ENCODE data around the gene SLC9A6. TPM values are rescaled to one million over a fixed set of nuclear protein-coding genes. Genes with fewer than 3 reads are reported as not detected.
"Not testable (repeated sequence)": the region's sequence is repeated elsewhere in the genome, so short reads cannot be mapped to it uniquely, and the experiment has no call there.

The SLC9A6 gene
- polyA plus RNA-seq, 1 donor = 16.1 TPM

DNA sequence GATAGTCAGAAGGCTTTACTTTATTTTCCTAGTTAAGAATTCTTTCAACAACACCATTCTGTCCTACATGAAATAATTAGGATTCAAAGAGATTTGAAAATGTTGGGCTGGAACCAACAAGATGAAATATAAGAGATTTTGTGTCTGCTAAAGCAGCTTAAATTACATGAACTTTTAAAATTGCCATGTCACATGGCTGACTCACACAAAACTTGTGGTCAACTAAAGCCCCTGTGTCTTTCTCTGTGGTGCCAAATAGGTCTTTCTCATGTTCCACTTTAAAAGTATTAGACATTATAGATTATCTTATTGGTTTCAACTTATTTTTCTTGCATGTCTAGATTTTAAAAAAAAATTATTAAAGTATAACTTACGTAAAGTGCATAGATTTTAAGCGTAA is 101.3 kb downstream of the SLC9A6 start:
- no peaks in the 10 kb centered on the region for H3K36me3 ChIP-seq (ENCODE audit: control insufficient read depth, insufficient read depth, low read length)
- no peaks in the 10 kb centered on the region for H3K27me3 ChIP-seq (ENCODE audit: control insufficient read depth, insufficient read depth, low read length)
- no peaks in the 10 kb centered on the region for H3K9me3 ChIP-seq (ENCODE audit: control insufficient read depth, low read depth, low read length)
- H3K4me1 ChIP-seq (ENCODE audit: control insufficient read depth, insufficient read depth, low read length) = no peaks in the 10 kb centered on the region
- no peak for DNase-seq
- no peak overlapping the region for H3K4me3 ChIP-seq (ENCODE audit: low read length)
- H3K27ac ChIP-seq (ENCODE audit: low read length) = no peak overlapping the region
- no CpG with 5 or more reads among the region's 2 CpGs for WGBS (ENCODE audit: insufficient coverage, low lambda C conversion rate)

DNA sequence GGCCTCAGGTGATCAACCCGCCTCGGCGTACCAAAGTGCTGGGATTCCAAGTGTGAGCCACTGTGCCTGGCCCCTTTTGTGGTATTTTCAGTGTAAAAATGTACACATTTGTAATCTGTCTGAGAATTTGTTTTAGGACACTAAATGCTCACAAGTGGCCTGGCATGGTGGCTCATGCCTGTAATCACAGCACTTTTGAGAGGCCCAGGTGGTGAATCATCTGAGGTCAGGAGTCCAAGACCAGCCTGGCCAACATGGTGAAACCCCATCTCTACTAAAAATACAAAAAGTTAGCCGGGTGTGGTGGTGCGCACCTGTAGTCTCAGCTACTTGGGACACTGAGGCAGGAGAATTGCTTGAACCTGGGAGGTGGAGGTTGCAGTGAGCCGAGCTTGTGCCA is 106.7 kb downstream of the SLC9A6 start:
- WGBS (ENCODE audit: insufficient coverage, low lambda C conversion rate) = no CpG with 5 or more reads among the region's 6 CpGs
- H3K36me3 ChIP-seq (ENCODE audit: control insufficient read depth, insufficient read depth, low read length); H3K9me3 ChIP-seq (ENCODE audit: control insufficient read depth, low read depth, low read length); H3K4me3 ChIP-seq (ENCODE audit: low read length); H3K27ac ChIP-seq (ENCODE audit: low read length); DNase-seq; H3K27me3 ChIP-seq (ENCODE audit: control insufficient read depth, insufficient read depth, low read length); H3K4me1 ChIP-seq (ENCODE audit: control insufficient read depth, insufficient read depth, low read length): not testable (repeated sequence)

DNA sequence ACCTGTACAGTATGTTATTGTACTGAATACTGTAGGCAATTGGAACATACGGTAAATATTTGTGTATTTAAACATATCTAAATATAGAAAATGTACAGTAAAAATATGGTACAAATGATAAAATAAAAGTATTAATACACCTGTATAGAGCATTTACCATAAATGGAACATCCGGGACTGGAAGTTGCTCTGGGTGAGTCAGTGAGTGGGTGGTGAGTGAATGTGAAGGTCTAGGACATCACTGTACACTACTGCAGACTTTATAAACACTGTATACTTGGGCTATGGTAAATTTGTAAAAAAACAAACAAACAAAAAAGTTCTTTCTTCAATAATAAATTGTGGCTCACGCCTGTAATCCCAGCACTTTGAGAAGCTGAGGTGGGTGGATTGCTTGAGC is 109.7 kb downstream of the SLC9A6 start:
- no peaks in the 10 kb centered on the region for H3K27me3 ChIP-seq (ENCODE audit: control insufficient read depth, insufficient read depth, low read length)
- no peaks in the 10 kb centered on the region for H3K36me3 ChIP-seq (ENCODE audit: control insufficient read depth, insufficient read depth, low read length)
- no peak overlapping the region for H3K4me3 ChIP-seq (ENCODE audit: low read length)
- H3K4me1 ChIP-seq (ENCODE audit: control insufficient read depth, insufficient read depth, low read length) = no peaks in the 10 kb centered on the region
- H3K9me3 ChIP-seq (ENCODE audit: control insufficient read depth, low read depth, low read length) = no peaks in the 10 kb centered on the region
- H3K27ac ChIP-seq (ENCODE audit: low read length) = no peak overlapping the region
- WGBS (ENCODE audit: insufficient coverage, low lambda C conversion rate) = no CpG with 5 or more reads among the region's 3 CpGs
- DNase-seq = no peak

Other genes with a start within 250 kb of the SLC9A6 start
- not detected for gene CT45A3, start 217.2 kb upstream of the SLC9A6 start, polyA plus RNA-seq
- gene CT45A5, start 199.9 kb upstream of the SLC9A6 start, polyA plus RNA-seq = not detected
- gene CT45A6, start 182.6 kb upstream of the SLC9A6 start, polyA plus RNA-seq = not detected
- gene CT45A2, start 165.4 kb upstream of the SLC9A6 start, polyA plus RNA-seq = not detected
- gene CT45A7, start 148.2 kb upstream of the SLC9A6 start, polyA plus RNA-seq = not detected
- not detected for gene CT45A8, start 130.9 kb upstream of the SLC9A6 start, polyA plus RNA-seq
- not detected for gene CT45A9, start 113.6 kb upstream of the SLC9A6 start, polyA plus RNA-seq
- gene CT45A10, start 92.0 kb upstream of the SLC9A6 start, polyA plus RNA-seq = not detected
- not detected for gene SAGE1, start 91.7 kb upstream of the SLC9A6 start, polyA plus RNA-seq
- 24.7 TPM for gene MMGT1, start 11.4 kb upstream of the SLC9A6 start, polyA plus RNA-seq
- 111 TPM for gene FHL1, start 162.1 kb downstream of the SLC9A6 start, polyA plus RNA-seq

Data from large intestine (tissue), 3 donors.